Dedifferentiated amniotic fluid mesenchymal stem cell (primary cell): Measurements from ENCODE around the gene CACNA1C.
A peak's percentile ranks its signal among the peaks of the same experiment; 100 is the strongest.

Experiments used
- DNase-seq: peaks from one replicate; pipeline ENCODE4 v3.0.0-alpha.2; 2016; ENCODE audit errors: extremely low spot score

Gene CACNA1C

DNA sequence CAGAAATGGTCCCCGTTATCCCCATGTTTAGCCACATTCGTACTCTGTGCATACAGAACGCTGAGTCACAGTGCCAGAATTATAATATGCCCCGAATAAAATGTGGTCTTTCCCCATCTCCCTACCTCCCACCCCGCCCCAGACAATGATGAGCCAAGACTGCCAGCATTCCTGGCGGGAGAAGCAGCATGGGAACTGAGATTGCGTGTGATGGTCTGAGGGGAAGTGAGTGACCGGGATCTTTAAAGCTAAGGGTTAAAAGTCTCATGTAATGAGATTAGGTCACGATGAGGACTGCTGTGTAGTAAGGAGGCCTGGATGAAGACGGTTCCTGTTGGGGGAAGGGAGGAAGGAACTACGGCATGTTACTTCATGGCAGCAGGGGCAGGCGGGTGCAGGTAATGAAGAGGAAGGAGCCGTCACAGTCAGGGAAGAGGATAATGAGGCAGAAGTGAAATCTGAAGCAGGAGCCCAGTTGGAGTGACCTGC, 498.7 kb downstream of the CACNA1C start:
- no peak for DNase-seq

DNA sequence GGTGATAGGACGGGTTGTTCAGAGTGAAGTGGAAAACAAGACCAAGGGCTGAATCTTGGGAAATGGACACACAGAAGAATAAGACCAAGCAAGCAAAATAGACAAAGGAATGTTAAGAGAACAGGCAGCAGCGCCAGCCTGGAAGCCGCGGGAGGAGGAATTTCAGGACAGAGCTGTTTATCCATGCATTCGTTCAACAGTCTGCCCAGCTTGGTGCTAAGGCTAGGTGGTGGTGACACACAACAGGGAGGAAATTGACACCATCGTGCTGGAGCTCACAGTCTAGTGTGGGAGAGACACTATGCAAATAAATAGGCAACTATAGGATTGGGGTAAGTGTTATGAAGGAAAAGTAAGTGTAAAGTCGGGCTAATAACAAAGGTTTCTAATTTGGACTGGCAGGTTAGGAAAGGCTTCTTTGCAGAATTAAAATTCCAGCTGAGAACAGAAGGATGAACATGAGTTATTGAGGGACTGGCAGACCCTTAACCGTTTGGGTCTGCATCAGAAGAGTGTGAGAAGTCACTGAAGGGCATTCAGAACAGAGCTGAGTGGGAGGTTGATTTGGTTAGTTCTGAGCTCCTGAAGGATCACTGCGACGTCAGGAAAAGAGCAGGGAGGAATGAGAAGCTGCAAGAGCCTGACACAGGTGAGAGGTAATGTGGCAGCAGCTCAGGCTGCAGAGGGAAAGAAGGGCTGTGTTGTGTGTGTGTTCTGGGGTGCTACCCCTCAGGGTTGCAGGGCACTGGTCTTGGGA, 499.4 kb downstream of the CACNA1C start:
- no peak for DNase-seq

DNA sequence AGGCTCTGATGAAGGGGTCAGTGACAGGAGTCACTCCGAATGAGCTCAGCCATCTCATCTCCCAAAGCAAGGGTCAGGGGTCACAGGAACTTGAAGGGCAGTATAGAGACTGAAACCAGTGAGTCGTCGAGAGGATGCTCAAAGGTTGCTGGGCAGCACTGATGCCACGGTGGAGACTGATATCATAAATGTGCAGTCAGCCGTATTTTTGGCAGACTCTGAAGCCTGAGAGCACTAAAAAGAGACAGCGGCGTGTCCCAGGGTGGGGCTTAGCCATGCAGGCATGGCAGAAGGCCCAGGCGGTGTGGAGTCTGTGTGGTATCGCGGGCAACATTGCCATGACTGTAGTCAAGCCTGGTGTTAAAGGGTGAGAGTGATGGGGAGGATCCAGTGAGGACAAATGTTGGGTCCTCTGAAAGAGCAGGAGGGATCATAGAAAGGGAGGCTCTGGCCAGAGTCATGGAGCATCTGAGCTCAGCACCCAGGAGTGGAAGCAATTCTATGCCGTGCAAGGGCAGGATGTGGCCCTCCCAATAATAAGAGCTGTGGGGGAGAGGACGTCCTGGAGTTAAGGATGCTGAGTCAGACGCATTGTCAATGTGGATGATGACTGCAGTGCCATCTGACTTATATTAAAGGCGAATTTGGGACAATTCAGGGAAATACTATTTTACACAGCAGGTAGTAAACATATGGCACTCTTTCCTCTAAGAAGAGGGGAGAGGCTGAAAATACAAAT, 500.8 kb downstream of the CACNA1C start:
- DNase-seq, result no peak

DNA sequence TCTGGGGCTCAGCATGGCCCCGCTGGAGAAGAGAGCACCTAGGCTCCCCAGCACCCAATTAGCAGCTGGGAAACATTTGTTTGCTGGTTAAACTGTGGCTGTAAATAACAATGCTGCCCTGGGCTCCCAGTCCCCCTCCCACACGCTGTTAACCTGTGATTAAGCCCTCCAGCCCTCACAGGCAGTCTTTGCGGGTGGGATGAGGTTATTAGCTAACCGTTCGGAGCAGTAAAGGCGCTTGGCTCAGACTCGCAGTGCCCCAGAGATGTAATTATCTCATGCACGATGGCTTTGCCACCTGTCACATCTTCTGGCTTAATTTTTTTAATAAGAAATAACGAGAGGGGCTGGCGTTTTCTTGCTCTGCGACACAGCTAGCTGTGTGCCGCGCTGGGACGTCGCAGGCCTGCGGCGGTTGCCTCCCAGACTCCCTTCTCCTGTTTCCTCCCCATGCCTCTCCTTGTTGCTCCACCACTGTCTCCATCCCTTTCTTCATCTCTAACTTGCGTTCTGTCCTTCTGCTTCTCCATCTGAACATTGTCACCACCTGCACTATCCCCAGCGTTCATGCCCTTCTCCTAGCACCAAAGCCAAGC, 502.8 kb downstream of the CACNA1C start:
- no peak for DNase-seq

DNA sequence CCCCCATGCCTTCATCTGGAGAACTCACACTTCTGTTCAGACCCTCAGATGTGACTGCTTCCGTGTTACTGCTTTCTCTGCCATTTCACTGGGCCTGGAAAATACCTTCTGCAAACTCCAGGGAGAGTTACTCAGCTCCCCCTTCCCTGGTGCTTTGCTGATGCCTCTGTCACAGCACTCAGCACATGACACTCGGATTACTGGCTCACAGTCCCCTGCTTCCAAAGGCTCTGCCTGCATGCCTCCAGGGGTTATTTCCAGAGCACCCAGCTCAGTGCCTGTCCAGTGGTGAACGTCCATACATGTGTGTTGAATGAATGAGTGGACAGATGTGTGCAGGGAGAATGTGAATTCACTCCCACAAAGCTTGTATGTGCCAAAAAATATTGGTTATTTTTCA, 504.8 kb downstream of the CACNA1C start:
- no peak for DNase-seq

DNA sequence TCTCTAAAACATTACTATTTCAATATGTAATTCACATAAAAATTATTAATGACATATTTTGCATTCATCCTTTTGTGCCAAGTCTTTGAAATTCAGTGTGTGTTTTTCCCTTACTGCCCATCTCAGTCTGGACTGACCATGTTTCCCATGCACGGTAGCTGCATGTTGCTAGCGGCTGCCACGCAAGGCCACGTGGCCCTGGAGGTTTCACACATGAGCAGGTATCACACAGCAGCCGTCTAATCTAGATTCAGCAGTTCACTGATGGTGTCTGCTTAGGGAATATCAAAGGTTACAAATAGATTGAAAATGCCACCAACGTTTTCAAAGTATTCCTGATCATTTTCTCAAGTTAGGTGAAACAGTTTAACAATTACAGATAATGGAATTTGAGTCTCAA, 507.1 kb downstream of the CACNA1C start:
- DNase-seq, result no peak

DNA sequence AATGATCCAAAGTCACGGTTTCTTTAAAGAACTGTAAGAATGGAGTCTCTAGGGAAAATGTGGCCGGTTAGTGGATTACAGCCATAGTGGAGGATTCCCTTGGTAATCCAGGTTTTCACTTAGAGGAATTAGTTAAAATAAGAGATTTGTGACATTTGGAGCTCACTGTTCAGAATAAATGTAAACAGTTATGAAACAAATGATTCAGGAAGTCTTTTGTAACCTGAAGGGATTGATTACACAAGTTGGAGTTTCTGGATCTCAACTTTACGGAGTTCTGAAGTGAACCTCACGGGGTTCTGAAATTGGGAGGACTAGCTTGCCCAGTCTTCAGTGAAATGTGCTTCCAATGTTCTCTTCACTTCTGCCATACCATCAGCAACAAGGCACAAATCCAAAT, 507.6 kb downstream of the CACNA1C start:
- no peak for DNase-seq

DNA sequence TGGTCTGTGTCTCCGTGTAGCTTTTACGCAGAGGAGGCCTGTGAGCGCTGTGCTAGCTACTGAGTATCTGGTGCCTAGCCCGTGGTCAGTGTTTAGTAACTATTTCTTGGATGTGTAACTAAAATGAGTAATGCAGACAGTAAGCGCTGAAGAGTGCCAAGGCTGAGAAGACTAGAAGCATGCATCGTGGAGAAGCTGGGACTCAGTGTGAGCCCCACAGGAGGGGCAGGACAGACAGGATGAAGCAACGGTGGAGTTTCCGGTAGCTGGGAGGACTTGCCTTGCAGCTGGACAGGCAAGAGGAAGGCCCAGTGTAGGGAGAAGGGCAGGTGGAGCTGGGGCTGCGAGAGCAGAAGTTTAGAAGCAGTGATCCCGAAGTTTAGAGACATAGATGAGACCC, 508.6 kb downstream of the CACNA1C start:
- DNase-seq, result no peak

DNA sequence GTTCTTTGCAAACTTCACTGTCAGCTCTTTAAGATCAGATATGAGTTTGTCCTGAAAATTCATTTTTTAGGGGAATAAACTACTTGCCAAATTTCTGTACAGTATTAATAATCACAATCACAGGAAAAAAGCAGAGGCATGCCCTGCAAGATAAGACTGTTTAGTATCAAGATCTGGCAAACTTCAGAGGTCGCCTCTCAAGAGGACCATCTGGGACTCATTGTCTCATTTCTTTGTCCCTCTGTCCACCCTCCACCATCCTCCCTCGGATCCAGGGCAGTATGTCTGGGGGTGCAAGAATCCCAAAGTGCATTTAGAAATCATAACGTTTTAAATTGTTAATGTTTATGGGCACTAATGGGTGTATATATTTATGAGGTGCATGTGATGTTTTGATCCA, 509.6 kb downstream of the CACNA1C start:
- no peak for DNase-seq

DNA sequence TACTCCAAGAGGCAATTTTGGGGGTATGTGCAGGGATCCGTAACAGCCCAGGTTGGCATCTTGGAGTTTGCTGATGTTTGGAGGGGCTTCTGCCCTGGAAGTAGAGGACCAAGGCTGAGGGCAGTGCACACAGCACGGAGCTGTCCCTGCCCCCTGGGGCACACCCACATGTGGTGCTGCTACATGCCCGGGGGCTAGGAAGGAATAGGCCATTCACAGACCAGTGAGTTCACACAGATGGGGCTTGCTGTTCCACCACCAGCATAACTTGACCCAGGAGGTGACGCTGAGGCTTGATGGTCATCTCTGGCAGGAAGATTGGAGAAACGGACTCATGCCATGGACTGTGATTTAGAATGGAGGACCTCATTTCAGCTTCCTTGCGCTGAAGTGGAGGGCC, 510.9 kb downstream of the CACNA1C start:
- DNase-seq, result no peak

DNA sequence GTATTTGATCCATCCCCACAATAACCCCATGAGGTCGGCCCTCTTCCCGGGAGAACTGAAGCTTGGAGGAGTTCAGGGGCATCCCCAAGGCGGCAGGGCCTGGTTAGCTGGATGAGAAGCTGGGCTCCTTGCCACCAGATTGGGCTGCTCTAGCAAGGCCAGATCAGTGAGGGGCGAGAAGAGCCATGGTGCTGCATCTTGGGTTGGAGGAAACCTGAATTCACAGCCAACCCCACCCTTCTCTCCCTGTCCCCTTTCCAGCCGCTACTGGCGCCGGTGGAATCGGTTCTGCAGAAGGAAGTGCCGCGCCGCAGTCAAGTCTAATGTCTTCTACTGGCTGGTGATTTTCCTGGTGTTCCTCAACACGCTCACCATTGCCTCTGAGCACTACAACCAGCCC, 513.4 kb downstream of the CACNA1C start:
- DNase-seq, result no peak

DNA sequence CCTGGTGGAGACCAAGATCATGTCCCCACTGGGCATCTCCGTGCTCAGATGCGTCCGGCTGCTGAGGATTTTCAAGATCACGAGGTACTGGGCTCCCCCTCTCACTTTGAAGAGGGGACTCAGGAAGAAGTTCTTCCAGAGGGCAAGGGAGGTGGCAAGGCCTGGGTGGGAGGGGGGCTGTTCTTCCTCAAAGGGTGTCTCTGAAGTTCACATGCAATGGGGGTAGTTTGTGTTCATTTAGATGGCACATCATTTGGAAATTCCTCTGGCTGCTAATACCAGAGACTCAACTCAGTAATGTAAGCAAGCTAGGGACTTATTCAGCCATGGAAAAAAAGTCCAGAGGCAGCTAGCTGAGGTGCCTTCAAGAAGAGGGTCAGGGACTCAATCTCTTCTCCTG, 514.9 kb downstream of the CACNA1C start:
- DNase-seq, result no peak

DNA sequence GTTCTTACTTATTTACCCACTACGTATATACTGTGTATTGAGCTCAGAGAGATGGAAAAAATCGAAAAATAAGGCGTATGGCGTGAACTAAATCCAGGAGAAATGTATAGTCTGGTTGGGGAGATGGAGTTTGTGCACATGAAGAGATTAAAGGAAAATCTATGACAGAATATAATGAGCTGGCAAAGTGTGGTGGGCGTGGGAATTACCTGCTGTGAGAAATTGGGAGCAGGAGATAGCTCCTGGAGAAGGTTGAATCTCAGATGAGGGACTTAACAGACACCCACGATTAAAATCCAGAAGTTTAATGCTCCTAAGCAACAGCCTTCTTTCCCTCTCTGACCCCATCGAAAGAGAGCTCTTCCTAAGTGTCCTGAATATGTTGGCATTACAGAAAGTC, 517.8 kb downstream of the CACNA1C start:
- DNase-seq, result no peak

DNA sequence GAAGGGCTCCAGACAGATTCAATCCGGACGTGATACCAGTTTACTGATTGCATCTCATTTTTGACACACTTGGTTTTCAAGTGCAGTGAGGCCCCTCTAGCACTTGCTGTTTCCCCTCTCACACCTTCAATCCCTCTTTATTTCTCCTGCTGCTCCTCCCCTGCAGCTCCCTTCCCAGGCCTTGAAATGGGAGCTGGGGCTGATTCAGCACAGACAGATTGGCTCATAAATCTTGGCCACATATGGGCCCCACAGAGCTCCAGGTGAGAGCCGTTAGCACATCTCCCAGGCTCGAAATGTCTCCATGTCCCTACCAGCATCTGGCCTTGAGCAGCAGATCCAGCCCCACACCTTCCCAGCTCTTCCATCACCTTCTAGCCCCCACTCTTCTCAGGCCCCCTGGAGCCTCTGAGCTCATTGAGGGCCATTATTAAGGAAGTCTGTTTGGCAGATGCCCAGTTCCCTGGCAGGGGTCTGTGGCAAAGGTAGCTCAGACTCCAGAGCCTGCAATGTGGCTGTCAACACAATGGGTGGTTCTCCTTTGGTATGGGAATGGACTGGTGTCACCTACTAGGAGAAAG, 521.7 kb downstream of the CACNA1C start:
- DNase-seq, result no peak

DNA sequence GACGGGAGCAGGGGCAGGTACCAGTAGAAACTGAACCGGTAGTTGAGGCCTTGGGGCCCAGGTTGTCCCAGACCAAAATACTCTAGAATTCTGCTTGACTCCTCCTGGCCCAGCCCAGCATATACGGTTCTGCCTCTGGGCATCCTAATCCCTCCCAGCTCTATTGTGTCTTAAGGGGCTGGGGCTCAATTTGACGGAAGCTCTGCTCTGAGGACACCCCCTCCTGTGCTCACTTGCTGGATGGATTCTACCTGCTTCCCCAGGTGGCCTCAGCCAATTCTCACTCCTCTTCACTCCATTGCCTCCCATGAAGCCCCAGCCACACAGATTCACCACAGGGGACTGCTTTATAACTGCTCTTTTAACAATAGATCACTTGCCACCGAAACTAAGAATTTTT, 522.5 kb downstream of the CACNA1C start:
- no peak for DNase-seq

DNA sequence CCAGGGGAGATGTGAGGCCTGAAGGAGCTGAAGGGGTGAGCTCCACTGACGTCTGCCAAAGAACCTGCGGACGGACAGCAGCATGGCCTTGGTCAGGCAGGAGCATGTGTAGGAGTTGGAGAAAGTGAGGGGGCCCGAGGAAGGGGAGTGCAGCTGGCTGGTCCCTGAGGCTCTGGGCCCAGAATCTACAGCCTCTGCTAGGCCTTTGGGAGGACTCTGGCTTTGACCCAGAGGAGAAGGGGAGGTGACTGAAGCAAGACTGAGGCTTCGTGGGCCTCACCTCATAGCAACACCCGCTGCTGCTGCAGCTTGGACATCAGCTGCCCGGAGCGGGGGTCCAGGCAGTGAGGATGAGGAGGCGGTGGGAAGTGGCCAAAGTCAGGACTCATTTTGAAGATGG, 525.4 kb downstream of the CACNA1C start:
- no peak for DNase-seq

DNA sequence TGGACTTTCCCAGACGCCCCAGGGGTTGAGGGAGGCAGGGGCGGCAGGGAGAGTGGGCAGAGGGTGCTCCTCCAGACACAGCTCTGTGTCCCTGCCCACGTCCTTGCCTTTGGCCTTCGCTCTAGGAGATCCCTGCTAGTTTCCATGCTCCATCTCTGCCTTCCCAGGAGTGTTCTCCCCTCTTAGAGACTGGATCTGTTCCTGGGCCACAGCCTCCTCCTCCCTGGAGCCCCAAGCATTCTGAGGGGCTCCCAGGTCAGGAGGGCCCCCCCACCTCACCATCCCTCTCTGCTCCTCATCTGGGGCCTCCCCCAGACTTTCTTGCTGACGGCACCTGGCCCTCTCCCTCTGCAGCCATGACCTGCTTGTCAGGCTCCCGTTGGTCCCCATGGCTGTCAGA, 526.0 kb downstream of the CACNA1C start:
- DNase-seq, result no peak

DNA sequence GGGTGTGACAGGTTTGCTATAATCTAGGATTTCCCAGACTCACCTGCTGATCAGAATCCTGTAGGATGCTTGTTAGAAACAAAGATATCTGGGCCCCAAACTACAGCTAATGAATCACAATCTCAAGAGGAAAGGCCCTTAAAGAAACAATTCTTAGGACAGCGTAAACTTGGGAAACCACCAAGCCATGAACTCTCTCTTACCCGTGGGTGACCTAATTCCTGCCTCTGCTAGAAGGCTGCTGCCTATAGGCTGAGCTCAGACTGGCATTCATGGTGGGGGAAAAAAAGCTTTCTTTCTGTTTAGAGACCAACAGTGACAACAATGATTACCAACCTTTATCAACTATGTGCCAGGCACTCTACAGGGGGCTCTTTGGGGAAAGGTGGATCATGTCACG, 528.0 kb downstream of the CACNA1C start:
- no peak for DNase-seq

DNA sequence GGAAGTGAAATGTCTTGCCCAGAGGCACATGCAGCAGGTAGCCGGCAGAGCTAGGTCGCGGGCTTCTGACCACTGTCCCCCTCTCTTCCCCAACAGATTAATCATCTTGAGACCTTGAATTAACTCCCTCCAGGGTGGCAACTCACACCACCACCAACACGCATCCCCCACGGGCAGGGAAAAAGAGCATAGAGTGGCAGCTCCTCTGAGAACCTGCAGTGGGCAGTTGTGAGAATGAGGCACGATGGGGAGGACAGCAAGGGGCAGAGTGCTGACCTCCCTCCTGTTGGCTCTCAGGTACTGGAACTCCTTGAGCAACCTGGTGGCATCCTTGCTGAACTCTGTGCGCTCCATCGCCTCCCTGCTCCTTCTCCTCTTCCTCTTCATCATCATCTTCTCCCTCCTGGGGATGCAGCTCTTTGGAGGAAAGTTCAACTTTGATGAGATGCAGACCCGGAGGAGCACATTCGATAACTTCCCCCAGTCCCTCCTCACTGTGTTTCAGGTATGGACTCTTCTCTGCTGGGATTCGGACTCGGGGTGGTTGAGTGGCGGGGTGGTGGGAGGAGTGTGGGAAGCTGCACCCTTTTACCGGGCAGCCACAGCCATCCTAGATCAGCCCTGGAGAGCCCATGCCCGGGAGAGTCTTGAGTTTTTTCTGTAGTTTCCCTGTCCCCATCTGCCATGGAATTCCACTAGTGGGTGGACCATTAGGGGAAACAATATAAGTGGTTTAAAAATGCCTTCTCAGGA, 528.7 kb downstream of the CACNA1C start:
- no peak for DNase-seq

DNA sequence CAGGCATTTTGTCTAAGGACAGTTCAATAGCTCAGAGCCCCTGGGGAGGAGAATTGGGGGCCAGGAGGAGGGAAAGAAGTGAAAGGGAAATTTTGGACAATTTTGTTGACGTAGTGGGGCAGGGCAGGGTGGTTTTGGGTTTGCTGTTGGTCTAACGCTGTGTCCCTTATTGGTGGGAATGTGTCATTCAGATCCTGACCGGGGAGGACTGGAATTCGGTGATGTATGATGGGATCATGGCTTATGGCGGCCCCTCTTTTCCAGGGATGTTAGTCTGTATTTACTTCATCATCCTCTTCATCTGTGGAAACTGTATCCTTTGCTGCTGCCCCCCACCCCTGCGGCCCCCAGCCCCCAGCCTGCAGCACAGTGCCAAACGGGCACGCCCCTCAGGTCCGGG, 529.8 kb downstream of the CACNA1C start:
- no peak for DNase-seq

DNA sequence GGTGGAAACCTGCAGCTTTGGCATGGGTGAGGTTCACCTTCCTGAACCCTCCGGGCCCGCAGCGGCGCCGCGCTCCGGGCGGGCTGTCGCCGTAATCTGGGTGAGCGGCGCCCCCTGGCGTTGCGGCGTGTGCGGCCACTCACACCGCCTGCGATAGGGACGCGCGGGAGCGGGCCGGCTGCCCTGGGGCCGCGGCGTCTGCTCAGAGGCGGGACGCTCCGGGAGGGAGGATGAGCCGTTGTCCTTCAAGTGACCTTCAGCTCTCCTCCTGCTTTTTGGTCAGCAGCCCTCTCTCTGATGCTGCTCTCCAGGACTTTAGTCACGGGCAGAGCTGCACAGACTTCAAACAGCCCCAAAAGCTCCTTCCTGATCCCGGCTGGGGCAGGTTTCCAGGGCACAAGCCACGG, 530.3 kb downstream of the CACNA1C start:
- peak; percentile 17 for DNase-seq
